Measurements from ENCODE around the gene P2RY13.

DNA sequence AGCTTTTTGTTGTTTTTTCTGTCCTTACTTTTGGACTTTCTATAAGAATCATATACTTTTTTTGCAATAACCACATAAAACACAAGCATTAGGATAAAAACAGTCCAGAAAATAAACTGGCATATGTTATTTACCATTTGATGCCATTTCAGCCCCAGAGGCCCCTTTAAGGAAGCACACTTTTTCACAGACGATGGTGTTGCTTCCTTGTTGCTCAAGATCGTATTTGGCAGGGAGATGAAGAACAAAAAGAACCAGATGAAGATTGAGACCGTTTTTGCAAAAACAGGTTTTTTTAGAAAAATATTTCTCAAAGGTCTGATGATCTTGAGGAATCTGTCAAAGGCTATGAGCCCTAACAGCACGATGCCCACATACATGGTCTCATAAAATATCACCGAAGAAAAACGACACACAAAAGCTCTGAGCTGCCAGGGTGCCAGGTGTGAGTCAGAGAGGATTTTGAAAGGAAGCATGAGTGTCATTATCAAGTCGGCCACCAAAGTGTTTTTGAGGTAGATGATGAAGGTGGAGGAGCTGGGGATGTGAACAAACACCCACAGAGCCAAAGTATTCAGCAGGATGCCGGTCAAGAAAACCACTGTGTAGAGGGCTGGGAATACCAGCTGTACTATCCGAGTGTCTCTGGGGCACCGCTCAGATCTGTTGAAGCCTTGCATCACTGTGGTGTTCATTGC is 902 bp downstream of the P2RY13 start:
- no peak for TF ChIP-seq POLR2A (IDR thresholded peaks at IDR 0.05; ENCODE audit: low read length)
- no peak for TF ChIP-seq GATA1 (IDR thresholded peaks at IDR 0.05; ENCODE audit: low read depth, low read length)

Data from erythroblast (primary cell).